ENCODE results near the gene HDAC7.
A peak's percentile ranks its signal among the peaks of the same experiment; 100 is the strongest.

HDAC7 gene

DNA sequence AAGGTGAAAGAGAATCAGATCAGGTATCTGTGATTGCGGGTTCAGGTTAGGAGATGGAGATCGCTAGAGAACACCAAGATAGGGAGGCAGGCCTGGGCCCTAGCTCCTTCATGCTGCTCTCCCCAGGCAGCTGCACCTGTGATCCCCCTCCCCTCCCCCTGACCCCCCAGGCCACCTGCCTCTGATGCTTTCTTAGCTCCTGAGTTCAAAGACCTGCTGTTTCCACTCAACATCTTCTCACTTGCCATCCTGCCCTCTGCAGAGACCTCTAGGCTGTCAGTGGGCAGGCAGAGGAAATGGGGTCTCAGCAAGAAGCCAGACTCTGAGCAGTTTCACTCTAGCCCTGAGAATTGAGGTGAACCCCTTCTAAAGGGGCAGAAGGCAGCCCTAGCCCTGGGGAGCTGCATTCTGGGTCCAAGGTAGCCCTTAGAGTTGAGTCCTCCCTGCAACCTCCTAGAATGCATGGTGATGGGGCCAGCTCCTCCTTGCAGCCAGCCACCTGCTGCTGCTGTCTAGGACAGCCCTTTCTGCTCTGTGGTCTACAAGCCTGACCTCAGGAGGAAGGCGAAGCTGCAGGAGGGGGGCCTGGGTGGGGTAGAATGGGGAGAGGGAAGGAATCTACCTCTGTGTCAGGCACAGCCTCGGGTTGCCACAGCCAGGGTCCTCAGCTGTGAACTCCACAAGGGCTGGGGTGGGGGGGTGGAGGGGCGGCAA, 53.0 kb downstream of the HDAC7 start:
- no peak for DNase-seq (ENCODE audit: low read depth in 4 of 4, low spot score in 1 of 4)

DNA sequence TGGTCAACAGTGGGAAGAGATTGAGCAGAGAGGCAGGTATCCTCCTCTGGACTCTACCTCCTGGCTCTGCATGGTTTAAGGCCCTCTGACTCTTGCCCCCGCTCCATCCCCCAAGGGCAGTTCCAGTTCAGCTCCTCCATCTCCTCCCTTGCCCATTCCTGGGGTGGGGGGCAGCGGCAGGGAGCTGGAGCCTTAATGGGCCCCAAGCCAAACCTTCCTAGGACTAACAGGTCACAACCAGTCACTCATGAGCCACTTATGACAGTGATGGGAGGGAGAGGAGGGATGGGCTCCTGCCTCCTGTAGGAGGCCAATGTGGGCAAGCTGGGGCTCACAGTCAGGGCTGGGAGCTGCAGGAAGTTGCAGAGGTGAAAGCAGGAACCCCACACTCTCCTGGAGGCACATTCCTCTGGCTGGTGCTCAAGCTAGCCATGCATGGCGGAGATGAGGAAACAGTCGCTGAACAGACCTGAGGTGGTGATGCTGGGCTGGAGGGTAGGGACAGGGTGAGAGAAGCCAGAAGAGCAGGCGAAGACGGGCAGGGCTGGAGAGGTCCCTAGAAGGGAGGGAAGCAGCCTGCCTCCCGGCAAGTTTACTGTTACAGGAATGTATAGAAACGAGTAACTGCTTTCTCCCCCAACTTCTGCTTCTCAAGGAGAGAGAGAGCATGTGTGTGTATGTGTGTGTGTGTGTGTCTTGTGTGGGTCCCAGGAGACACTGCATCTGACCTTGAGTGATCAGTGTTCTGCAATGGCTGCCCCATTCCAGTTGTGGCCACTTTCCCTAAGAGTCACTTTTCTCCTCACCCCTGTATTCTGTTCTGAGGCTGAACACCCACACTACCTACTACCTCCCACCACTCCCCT, 56.0 kb downstream of the HDAC7 start:
- no peak for DNase-seq (ENCODE audit: low read depth in 4 of 4, low spot score in 1 of 4)

DNA sequence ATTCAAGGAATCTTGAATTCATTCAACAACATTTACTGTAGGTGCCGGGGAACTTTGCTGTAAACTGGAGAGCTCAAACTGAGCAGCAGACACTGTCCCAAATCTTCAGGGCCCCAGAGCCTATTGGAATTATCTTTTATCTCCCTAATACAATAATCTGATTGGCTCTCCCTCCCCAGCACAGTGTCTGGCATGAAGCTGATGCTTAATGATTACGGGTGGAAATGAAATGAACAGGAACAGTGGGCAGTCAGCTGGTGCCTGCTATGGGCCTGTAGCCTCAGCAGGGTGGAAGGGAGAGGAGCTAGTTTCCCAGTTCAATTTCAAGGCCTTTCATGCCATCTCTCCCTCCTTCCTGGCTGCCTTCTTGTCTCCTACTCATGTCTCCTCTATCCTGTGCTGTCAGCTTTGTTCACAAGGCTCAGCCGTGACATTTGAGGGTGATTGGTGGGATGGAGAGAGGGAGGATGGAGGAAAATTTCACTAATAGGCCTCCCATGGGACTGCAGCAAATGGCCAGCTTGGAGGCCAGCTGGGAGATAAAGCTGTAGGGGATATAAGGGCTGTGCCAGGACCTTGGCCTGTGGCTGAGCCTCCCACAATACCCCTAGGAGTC, 56.7 kb downstream of the HDAC7 start:
- DNase-seq (ENCODE audit: low read depth in 4 of 4, low spot score in 1 of 4): no peak

GRCh38 chr12:47758834-47759690, 60.6 kb downstream of the HDAC7 start, which contains the start of gene RAPGEF3:
Gene RAPGEF3 (minus strand): TSS chr12:47758880. CDS start chr12:47758556, 324 bp downstream.
- DNase-seq (ENCODE audit: low read depth in 4 of 4, low spot score in 1 of 4): peak; percentile 32 to 65 (median 45)

GRCh38 chr12:47758584-47758833, 61.2 kb downstream of the HDAC7 start:
- no peak for DNase-seq (ENCODE audit: low read depth in 4 of 4, low spot score in 1 of 4)

DNA sequence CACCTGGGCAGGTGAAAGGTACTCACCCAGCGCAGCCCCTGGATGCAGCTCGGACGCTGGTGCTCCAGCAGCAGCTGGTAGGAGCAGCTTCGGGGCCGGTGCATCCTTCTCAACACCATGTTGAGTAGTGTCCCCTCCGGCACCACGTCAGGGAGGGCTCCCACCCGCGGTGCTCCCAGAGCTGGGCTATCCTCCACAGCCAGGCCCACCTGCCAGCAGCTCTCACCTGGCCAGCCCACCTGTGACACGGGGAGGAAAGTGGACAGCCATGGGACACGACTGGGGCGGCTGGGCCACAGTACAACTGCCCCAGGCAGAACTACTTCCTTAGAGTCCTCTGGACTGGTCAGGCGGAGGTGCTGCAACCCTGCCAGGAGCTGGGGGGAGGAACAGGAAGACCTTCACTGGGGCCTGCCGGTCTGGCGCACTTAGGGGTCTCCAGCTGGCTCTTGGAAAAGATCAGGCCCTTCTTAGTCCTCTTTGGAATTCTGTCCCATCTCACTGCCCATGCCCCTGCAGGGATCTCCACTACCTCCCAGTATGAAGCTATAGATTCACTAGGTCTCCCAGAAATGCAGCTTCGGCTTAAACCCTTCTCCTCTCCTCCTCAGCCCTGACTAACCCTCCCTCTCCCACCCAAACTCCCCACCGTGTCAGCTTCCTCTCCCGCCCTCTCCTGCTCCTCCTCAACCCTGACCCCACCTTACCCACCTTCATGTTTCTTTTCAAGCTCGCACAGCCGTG, 61.7 kb downstream of the HDAC7 start:
- no peak for DNase-seq (ENCODE audit: low read depth in 4 of 4, low spot score in 1 of 4)

GRCh38 chr12:47757364-47757839, 62.3 kb downstream of the HDAC7 start:
- no peak for DNase-seq (ENCODE audit: low read depth in 4 of 4, low spot score in 1 of 4)

GRCh38 chr12:47755655-47756562, 63.8 kb downstream of the HDAC7 start:
- DNase-seq (ENCODE audit: low read depth in 4 of 4, low spot score in 1 of 4): peak in 1 of 4 experiments; percentile 35

DNA sequence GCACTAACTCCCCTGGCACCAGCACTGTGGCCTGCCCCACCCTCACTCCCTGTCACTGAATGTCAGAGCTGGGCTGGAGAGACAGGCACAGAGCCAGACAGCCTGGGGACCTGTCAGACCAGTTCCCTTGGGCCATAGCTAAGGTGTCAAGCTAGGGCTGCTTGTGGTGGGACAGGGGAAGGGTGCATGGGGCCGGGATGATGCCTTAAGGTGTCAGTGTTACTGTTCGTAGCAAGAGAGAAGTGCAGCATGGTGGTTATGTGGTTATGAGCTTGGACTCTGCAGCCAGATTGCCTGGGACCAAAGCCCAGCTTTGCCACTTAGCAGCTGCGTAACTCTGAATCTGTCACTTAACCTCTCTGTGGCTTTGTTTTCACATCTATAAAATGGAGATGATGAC, 64.8 kb downstream of the HDAC7 start:
- no peak for DNase-seq (ENCODE audit: low read depth in 4 of 4, low spot score in 1 of 4)

- DNase-seq (ENCODE audit: low read depth in 4 of 4, low spot score in 1 of 4): no peak
These were observed 65.6 kb downstream of the HDAC7 start for GRCh38 chr12:47754126-47754525.

- no peak for DNase-seq (ENCODE audit: low read depth in 4 of 4, low spot score in 1 of 4)
These were observed 66.4 kb downstream of the HDAC7 start for GRCh38 chr12:47753021-47754001.

GRCh38 chr12:47752552-47752951, 67.2 kb downstream of the HDAC7 start:
- DNase-seq (ENCODE audit: low read depth in 4 of 4, low spot score in 1 of 4): no peak

GRCh38 chr12:47752121-47752520, 67.6 kb downstream of the HDAC7 start:
- DNase-seq (ENCODE audit: low read depth in 4 of 4, low spot score in 1 of 4): no peak

DNA sequence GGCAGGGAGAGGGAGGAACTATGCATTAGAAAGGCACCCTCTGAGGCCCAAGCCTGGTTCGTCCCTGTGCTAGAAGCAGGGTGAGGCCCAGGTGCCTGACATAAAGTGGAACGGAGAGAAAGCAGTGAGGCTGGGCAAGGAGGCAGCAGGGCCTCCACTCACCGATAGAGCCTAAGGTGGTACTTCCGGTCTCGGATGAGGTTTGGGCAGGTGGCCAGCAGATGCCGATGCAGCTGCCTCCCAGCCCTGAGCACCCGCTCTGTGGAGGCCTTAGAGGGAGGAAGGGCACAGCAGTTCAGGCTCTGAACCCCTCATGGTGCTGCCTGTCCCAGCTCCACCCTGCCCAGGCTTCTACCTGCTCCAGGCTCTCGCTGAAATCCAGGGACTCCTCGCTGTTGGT, 68.1 kb downstream of the HDAC7 start:
- DNase-seq (ENCODE audit: low read depth in 4 of 4, low spot score in 1 of 4): no peak

- DNase-seq (ENCODE audit: low read depth in 4 of 4, low spot score in 1 of 4): no peak
These were observed 68.7 kb downstream of the HDAC7 start for GRCh38 chr12:47750916-47751470.

- no peak for DNase-seq (ENCODE audit: low read depth in 4 of 4, low spot score in 1 of 4)
These were observed 69.4 kb downstream of the HDAC7 start for GRCh38 chr12:47750229-47750798.

- no peak for DNase-seq (ENCODE audit: low read depth in 4 of 4, low spot score in 1 of 4)
These were observed 70.8 kb downstream of the HDAC7 start for GRCh38 chr12:47748899-47749298.

- no peak for DNase-seq (ENCODE audit: low read depth in 4 of 4, low spot score in 1 of 4)
These were observed 71.2 kb downstream of the HDAC7 start for GRCh38 chr12:47748507-47748828.
